Fibroblast of the conjunctiva (primary cell): ENCODE data around the gene IQGAP2.

Experiments used
- DNase-seq: peaks from one replicate; pipeline ENCODE4 v3.0.0-alpha.2; 2010; ENCODE audit warnings: low read depth

Gene IQGAP2

GRCh38 chr5:76451031-76451701 is 48.1 kb downstream of the IQGAP2 start:
- DNase-seq, result no peak

GRCh38 chr5:76455531-76456133 is 52.5 kb downstream of the IQGAP2 start:
- no peak for DNase-seq

GRCh38 chr5:76456258-76456657 is 53.2 kb downstream of the IQGAP2 start:
- no peak for DNase-seq

GRCh38 chr5:76457674-76458485 is 54.8 kb downstream of the IQGAP2 start:
- no peak for DNase-seq

GRCh38 chr5:76458486-76458830 is 55.4 kb downstream of the IQGAP2 start:
- DNase-seq, result no peak

GRCh38 chr5:76460104-76460503 is 57.0 kb downstream of the IQGAP2 start:
- DNase-seq, result no peak

- no peak for DNase-seq
Observed at GRCh38 chr5:76462097-76462667, 59.1 kb downstream of the IQGAP2 start.

GRCh38 chr5:76467216-76467615 is 64.1 kb downstream of the IQGAP2 start:
- DNase-seq, result no peak

GRCh38 chr5:76468635-76469425 is 65.7 kb downstream of the IQGAP2 start:
- no peak for DNase-seq

GRCh38 chr5:76469656-76470290 is 66.7 kb downstream of the IQGAP2 start:
- DNase-seq, result no peak

GRCh38 chr5:76470976-76471375 is 67.9 kb downstream of the IQGAP2 start:
- DNase-seq, result no peak

GRCh38 chr5:76471406-76471805 is 68.3 kb downstream of the IQGAP2 start:
- DNase-seq, result no peak

GRCh38 chr5:76471987-76472334 is 68.9 kb downstream of the IQGAP2 start:
- DNase-seq, result no peak

GRCh38 chr5:76472335-76473008 is 69.4 kb downstream of the IQGAP2 start:
- no peak for DNase-seq

GRCh38 chr5:76473009-76473336 is 69.9 kb downstream of the IQGAP2 start:
- no peak for DNase-seq

GRCh38 chr5:76473661-76474060 is 70.6 kb downstream of the IQGAP2 start:
- DNase-seq, result no peak

- DNase-seq, result no peak
Observed at GRCh38 chr5:76474377-76474776, 71.3 kb downstream of the IQGAP2 start.

GRCh38 chr5:76475385-76475784 is 72.3 kb downstream of the IQGAP2 start:
- DNase-seq, result no peak

GRCh38 chr5:76475936-76476335 is 72.9 kb downstream of the IQGAP2 start:
- no peak for DNase-seq

- DNase-seq, result no peak
Observed at GRCh38 chr5:76476474-76477038, 73.5 kb downstream of the IQGAP2 start.

- no peak for DNase-seq
Observed at GRCh38 chr5:76477061-76477460, 74.0 kb downstream of the IQGAP2 start.
